MG63 (cell line): ENCODE results near the gene AKT1. TPM values are rescaled to one million over a fixed set of nuclear protein-coding genes. Genes with fewer than 3 reads are reported as not detected.

Experiments
- DNase-seq: peaks from one replicate; pipeline ENCODE4 v3.0.0-alpha.2; 2020
- H3K27me3 ChIP-seq: fragments of 250-450 bp; sonication (Bioruptor Pico); 2 replicates; pipeline ENCODE4 v1.5.1; 2020; ENCODE audit warnings: mild to moderate bottlenecking, moderate library complexity
- H3K36me3 ChIP-seq: fragments of 250-450 bp; sonication (Bioruptor Pico); 2 replicates; pipeline ENCODE4 v1.5.1; 2020; ENCODE audit warnings: mild to moderate bottlenecking, moderate library complexity
- H3K4me3 ChIP-seq: fragments of 250-450 bp; sonication (Bioruptor Pico); 2 replicates; pipeline ENCODE4 v1.5.1; 2020; ENCODE audit warnings: mild to moderate bottlenecking, moderate library complexity
- H3K9me3 ChIP-seq: fragments of 250-450 bp; sonication (Bioruptor Pico); 2 replicates; pipeline ENCODE4 v1.5.1; 2020; ENCODE audit warnings: mild to moderate bottlenecking, moderate library complexity
- total RNA-seq: library from RNA; depleted of rRNA; stranded (reverse); fragments of >200 nt; shearing (Covaris generic); gene quantifications from 2 replicates; pipeline ENCODE4 v1.2.3, GENCODE V29; 2014; ENCODE audit warnings: low replicate concordance

The AKT1 gene
- total RNA-seq, 1 experiment from 2014 or later: 140 TPM

- no peak overlapping the region for H3K4me3 ChIP-seq
- no peaks in the 10 kb centered on the region for H3K9me3 ChIP-seq
- H3K27me3 ChIP-seq: no peaks in the 10 kb centered on the region
- H3K36me3 ChIP-seq: no peaks in the 10 kb centered on the region
- no peak for DNase-seq
Measured at GRCh38 chr14:104803912-104804410, 8.4 kb upstream of the AKT1 start.

DNA sequence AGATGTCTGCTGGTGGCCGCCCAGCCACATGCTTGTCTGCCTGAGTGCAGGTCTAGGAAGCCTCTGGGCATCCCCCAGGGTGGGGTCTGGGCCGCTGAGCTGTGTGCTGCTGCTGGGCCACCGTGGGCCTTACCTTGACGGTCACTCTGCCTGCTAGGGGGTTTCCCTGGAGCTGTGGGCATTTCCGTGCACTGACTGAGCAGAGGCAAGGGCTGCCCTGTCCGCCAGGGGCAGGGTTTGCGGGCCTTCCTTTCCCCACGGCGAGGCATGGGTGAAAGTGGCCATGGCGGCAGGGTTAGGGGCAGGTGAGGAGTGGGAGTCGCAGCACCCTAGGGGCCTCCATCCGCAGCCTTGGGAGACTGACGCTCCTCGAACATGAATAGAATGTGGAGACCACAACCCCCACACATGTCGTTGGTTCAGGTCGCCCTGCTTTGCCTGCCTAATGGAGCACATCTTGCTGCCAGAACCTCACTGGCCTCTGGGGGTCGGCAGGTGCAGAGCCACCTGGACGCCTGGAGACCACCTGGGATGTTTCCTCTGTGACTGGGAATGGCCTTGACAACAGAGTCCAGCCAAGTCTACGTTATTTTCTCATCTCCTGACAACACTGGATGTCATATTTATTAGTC is 7.8 kb upstream of the AKT1 start:
- no peaks in the 10 kb centered on the region for H3K27me3 ChIP-seq
- no peaks in the 10 kb centered on the region for H3K9me3 ChIP-seq
- no peaks in the 10 kb centered on the region for H3K36me3 ChIP-seq
- H3K4me3 ChIP-seq: no peak overlapping the region
- DNase-seq: no peak

DNA sequence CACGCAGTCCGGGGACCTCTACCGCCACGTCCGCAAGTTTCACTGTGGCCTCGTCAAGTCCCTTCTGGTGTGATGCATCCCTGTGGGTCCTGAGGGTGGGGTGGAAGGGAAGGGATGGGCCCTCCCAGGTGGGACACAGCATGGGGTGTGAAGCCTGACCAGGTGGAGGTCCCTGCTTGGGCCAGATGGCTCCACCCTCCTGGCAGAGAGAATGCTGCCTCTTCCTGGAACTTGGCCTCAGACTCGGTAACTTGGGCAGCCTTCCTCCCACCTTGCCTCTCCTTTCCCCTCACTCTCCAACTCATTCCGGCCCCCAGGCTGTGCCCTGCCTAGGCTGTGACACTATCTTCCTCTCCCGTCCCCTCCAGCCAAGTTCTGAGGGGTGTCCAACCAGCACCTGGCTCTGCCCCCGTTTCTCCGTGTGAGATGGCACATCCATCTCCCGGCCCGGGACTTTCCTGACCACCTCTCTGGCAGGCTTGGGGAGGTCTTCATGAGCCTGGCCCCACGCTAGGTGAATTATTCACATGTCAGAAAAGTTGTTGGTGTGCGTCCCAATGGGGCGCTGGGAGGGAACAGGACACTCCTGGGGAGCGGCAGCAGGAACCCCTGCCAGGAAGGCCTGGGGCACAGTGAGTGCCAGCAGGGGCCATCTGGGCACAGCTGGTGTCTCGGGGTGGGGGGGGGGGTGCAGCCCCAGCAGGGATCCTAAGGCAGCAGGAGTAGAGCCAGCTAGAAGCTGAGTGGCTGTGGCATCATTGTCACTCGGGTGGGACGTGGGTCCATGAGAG is 7.0 kb upstream of the AKT1 start:
- H3K4me3 ChIP-seq: no peak overlapping the region
- no peak for DNase-seq

GRCh38 chr14:104801520-104802393 is 6.2 kb upstream of the AKT1 start:
- H3K9me3 ChIP-seq: no peaks in the 10 kb centered on the region
- no peak for DNase-seq
- no peaks in the 10 kb centered on the region for H3K36me3 ChIP-seq
- H3K27me3 ChIP-seq: no peaks in the 10 kb centered on the region
- H3K4me3 ChIP-seq: no peak overlapping the region

More for the DNA sequence above, 7.0 kb upstream of the AKT1 start:
- Histone ChIP-seq H3K9me3 (no peaks in the 10 kb centered on the region), H3K36me3 (no peaks in the 10 kb centered on the region), H3K27me3 (no peaks in the 10 kb centered on the region)

- peak; percentile 50 for DNase-seq
- no peaks in the 10 kb centered on the region for H3K36me3 ChIP-seq
- H3K27me3 ChIP-seq: no peaks in the 10 kb centered on the region
- peak within 1 kb of the TSS; percentile 47 for H3K4me3 ChIP-seq
- no peaks in the 10 kb centered on the region for H3K9me3 ChIP-seq
Measured at GRCh38 chr14:104800771-104801519, 5.4 kb upstream of the AKT1 start, which contains the start of gene ZBTB42. TSS of gene ZBTB42 (plus strand) at chr14:104801101. CDS start at chr14:104801198, 97 bp downstream.

DNA sequence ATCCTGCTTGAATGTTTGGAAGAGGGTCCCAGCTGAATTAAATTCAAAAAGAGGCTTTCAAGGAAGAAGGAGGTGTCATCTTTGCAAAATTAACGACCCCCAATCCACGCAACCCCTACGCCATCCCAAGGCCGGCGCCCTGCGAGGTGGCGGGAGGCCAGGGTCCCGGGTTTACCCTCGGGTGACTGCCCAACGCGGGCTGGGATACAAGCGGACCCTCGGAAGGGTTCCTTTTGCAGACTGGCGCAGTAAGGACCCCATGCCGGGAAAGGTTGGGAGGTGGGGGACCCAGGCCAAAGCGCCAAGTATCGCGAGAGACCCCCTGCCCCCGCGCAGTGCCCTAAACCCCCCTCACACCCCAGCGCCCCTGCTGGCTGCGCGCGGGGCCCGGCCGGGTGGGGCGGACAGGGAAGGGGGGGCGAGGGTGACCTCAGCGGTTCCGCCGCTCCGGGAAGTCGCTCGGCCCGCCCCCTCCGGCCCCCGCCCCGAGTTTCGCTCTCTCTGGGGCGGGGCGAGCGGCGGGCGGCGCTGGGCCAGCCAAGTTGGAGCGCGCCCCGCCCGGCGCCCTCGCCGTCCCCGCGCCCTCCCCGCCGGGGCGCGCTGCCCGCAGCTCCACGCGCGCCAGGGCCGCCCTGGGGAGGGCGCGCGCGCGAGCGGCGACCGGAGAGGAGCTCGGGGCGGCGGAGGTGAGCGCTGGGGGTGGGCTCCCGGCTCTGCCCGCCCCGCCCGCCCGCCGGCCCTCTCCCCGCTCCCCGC is 4.6 kb upstream of the AKT1 start:
- peak; percentile 79 for DNase-seq
- no peaks in the 10 kb centered on the region for H3K9me3 ChIP-seq
- H3K4me3 ChIP-seq: peak overlapping the region; percentile 37
- H3K27me3 ChIP-seq: no peaks in the 10 kb centered on the region
- H3K36me3 ChIP-seq: no peaks in the 10 kb centered on the region

DNA sequence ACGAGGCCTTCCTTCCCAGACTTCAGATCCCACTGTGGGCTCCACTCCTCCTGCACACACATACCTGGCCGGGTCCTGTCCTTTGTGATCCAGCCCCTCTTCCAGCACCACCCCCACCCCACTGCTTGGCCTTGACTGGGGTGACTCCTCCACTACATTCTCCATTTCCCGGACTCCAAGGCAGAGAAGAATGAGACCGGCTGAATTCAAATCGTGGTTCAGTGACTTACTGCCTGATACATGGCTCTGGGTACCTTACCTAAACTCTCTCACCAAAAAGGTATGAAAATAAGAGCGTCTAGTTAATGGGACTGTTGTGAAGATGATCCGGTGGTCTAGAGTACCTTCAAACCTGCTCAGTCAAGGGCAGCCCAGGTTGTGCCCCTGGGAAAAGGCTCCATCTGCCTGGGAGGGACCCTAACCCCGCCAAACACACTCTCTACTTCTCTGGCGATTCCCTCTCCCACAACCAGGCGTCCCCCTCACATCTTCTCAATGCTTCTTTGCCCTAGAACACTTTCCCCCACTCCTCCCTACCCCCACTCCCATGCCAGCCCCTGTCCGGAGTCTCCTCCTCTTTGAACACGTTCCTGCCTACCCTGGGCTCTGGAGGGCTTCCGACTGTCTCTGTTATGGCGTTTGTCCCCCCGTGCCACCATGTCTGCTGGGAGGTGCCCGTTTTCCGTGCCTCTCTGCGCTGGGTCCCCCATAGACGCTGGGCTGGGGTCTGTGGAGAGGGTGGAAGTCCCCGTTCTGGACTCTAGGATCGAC is 3.9 kb upstream of the AKT1 start:
- Histone ChIP-seq H3K9me3 (no peaks in the 10 kb centered on the region), H3K4me3 (no peak overlapping the region), H3K36me3 (no peaks in the 10 kb centered on the region), H3K27me3 (no peaks in the 10 kb centered on the region)
- DNase-seq: no peak

DNA sequence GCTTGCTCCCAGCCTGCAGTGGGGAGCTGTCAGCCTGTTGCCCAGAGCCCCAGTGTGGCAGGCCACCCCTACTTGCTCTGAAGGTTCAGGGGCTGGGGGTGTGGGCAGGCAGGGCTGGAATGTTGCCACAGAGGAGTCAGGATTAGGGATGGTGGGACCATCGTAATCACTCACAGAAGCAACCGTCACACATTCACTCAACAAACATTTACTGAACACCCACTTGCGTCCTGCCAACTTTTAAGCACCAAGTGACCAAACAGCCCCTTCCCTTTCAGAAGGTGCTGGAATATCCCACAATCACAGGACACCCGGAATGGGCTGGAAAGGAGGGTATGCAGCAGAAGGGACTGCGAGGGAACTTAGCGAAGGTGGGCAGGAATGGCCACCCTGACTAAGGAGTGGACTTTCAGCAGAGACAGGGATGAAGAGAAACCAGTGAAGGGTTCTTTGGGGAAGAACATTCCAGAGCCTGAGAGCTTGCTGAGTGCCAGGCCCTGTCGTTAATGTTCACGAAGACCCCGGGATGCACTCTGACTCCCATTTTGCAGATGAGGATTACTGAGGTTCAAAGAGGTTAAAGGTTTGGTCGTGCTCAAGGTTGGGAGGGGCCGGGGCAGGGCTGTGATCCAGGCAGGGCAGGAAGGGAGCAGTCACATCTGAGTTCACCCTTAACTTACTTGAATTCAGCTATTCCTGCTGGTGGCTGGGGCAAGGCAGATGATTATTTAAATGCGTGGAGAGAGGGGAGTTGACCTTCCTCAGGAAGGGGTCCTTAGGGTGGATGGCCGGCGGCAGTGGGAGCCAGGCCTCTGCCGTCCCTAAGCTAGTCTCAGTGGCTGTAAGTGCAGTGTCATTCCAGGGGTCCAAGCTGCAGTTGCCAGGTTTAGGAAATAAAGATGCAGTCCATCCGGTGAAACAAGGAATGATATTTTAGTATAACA is 3.0 kb upstream of the AKT1 start:
- no peaks in the 10 kb centered on the region for H3K27me3 ChIP-seq
- no peak overlapping the region for H3K4me3 ChIP-seq
- H3K9me3 ChIP-seq: no peaks in the 10 kb centered on the region
- DNase-seq: no peak
- H3K36me3 ChIP-seq: peaks cover 3% of the 10 kb centered on the region

GRCh38 chr14:104797115-104798044 is 1.8 kb upstream of the AKT1 start:
- H3K4me3 ChIP-seq: no peak overlapping the region
- H3K36me3 ChIP-seq: peaks cover 3% of the 10 kb centered on the region
- H3K27me3 ChIP-seq: no peaks in the 10 kb centered on the region
- no peak for DNase-seq
- H3K9me3 ChIP-seq: no peaks in the 10 kb centered on the region

- no peak for DNase-seq
- Histone ChIP-seq H3K9me3 (no peaks in the 10 kb centered on the region), H3K36me3 (peaks cover 3% of the 10 kb centered on the region), H3K27me3 (no peaks in the 10 kb centered on the region), H3K4me3 (no peak overlapping the region)
Measured at GRCh38 chr14:104796687-104797081, 1.1 kb upstream of the AKT1 start.

DNA sequence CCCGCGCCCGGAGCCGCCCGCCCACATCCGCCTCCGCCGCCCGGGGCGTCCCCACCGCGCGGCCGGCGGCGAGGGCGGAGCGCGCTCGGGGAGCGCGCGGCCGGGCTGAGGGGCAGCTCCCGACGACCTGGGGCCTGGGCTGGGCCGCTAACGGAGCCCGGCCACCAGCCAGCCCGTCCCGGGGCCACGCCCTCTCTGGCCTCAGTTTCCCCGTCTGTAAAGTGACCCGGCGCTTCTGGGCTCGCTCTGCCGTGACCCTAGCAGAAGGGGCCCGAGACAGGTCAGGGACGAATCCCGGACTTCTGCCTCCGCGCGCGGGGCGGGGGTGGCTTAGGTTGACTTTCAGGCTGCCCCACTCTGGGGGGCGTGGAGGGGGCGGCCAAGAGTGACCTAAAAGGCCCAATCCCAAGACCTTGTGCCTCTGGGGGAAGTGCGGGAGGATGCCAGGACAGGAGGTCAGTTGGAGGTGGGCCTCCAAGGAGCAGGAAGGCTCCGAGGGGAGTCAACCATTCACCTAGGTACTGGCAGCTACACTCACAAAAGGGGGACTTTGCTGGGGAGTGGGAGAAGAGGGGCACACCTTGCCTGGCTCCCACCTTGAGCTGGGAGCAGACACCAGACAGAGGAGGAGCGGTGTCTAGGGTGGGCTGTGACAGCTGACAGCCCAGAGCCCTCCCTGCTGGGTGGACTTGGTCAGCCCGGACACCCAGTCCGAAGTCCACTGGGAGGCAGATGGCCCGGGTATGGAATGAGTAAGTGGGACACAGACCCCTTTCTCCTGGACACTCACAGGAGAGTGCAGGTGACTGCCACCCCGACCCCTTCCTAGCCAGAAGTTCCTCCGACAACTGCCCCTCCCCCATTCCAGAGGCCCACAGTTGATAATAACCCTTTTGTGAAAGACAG is 486 bp upstream of the AKT1 start:
- peak; percentile 56 for DNase-seq
- no peaks in the 10 kb centered on the region for H3K9me3 ChIP-seq
- no peaks in the 10 kb centered on the region for H3K27me3 ChIP-seq
- H3K36me3 ChIP-seq: peaks cover 3% of the 10 kb centered on the region
- H3K4me3 ChIP-seq: peak overlapping the region; percentile 38

- Histone ChIP-seq H3K27me3 (no peaks in the 10 kb centered on the region), H3K4me3 (peak overlapping the region; percentile 65), H3K36me3 (peaks cover 3% of the 10 kb centered on the region), H3K9me3 (no peaks in the 10 kb centered on the region)
- DNase-seq: no peak
Measured at GRCh38 chr14:104794631-104794992, 936 bp downstream of the AKT1 start.
